Stimulated activated CD8-positive, alpha-beta memory T cell treated with anti-CD3 and anti-CD28 coated beads, Interleukin-4, amount 100 ng/mL, for 48 hours (primary cell): ENCODE data around the gene CRIP3.
"Not testable (repeated sequence)": the region's sequence is repeated elsewhere in the genome, so short reads cannot be mapped to it uniquely, and the experiment has no call there.

Experiments used
- DNase-seq: peaks from one replicate; pipeline ENCODE4 v3.0.0-alpha.2; 2020

Gene CRIP3

GRCh38 chr6:43308101-43308989, at the start of gene CRIP3:
CRIP3 (minus strand) TSS chr6:43308826; CDS start chr6:43308792, 34 bp downstream.
- peak; percentile 65 for DNase-seq

DNA sequence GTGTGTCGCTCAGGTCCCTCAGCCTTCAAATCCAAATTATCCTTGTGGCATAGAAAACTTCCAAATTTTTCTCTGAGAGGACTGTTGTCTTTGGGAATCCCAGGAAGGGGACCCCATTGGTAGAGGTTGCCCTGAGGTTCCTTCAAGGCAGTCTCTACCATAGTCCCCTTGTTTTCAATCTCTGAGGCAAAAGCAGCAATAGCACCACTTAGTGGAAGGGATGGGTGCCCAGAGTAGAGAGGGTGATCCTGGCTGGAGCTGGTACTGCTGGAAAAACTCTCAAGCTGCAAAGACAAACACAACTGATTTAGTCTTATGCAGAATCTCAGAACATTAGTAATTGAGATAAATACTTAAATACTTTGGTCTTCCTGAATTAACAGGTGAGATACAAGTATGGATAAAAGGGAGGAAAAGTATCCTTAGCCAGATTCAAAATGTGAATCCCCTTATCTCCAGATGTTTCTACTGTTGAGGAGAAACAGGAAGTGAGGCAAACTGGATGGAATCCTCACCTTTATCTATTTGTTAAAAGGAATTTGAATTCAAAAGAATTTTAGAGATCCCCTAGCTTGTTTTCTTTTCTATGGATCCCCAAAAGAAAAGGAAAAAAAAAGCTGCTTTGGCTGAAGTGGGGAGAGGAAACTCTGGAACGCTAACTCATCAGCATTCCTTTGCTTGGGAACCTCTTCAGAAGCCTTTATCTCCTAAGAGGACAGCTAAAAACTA, 47.4 kb upstream of the CRIP3 start:
- no peak for DNase-seq

GRCh38 chr6:43351951-43352350, 43.3 kb upstream of the CRIP3 start:
- DNase-seq: not testable (repeated sequence)

DNA sequence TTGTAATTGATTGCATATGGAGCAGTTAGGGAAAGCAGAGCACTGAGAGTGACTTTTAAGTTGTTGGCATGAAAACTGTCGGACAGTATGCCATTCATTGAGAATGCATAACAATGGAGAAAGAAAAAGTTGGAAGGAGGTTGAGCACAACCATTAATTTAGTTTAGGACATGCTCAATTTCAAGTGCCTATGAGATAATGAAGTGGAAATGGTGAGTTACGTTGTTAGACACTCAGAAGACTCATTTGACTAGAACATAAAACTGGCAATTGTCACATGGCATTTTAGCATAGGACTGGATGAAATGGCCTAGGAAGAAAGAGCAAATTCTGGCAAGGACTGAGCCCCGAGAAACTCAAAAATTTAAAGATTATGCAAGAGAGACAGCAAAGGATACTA, 38.8 kb upstream of the CRIP3 start:
- DNase-seq: no peak

DNA sequence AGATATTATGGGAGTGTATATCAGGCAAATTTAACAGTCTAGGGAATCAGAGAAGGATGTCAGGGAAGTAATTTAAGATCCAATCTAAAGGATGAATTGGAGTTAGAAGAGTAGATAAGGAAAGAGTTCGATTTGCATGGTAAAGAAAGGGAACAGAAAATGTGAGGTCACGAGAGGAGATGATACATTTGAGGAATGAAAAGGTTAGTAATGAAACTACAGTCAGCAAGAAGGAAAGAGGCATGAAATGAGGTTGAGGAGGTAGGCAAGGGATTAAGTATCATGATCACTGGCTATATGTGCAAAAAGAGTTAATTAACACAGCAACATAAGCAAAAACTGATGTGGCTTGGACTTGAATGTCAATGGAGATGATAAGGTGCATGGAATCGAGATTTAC, 38.4 kb upstream of the CRIP3 start:
- no peak for DNase-seq

GRCh38 chr6:43346243-43346642, 37.6 kb upstream of the CRIP3 start:
- not testable (repeated sequence) for DNase-seq

GRCh38 chr6:43339168-43339567, 30.5 kb upstream of the CRIP3 start:
- no peak for DNase-seq

- DNase-seq: no peak
Observed at GRCh38 chr6:43338243-43338642, 29.6 kb upstream of the CRIP3 start.

GRCh38 chr6:43336382-43336781, 27.8 kb upstream of the CRIP3 start:
- DNase-seq: no peak

GRCh38 chr6:43335469-43335868, 26.8 kb upstream of the CRIP3 start:
- DNase-seq: no peak

- DNase-seq: no peak
Observed at GRCh38 chr6:43334466-43335095, 26.0 kb upstream of the CRIP3 start.

- DNase-seq: no peak
Observed at GRCh38 chr6:43331891-43332290, 23.3 kb upstream of the CRIP3 start.

GRCh38 chr6:43331470-43331869, 22.8 kb upstream of the CRIP3 start:
- no peak for DNase-seq

DNA sequence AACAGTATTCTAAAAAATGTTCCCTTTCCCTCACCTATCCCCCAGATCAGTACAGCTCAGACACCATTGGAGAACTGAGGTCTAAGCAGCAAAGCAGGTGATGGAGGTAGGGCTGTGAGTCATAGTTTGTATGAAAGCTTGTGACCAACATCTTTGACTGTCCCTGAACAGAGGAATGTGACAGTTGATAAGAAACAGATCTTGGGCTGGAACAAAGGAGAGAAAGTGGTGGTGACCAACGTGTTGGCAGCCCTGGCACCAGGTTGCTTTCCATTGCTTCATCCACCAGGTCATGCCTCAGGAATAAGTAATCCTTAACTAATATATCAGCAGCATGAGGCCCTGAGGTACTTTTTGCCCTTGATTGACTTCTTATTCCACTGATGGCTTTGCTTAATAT, 19.9 kb upstream of the CRIP3 start:
- DNase-seq: no peak

- DNase-seq: no peak
Observed at GRCh38 chr6:43325876-43326275, 17.2 kb upstream of the CRIP3 start.

- no peak for DNase-seq
Observed at GRCh38 chr6:43318011-43318410, 9.4 kb upstream of the CRIP3 start.

GRCh38 chr6:43313813-43314212, 5.2 kb upstream of the CRIP3 start:
- no peak for DNase-seq

DNA sequence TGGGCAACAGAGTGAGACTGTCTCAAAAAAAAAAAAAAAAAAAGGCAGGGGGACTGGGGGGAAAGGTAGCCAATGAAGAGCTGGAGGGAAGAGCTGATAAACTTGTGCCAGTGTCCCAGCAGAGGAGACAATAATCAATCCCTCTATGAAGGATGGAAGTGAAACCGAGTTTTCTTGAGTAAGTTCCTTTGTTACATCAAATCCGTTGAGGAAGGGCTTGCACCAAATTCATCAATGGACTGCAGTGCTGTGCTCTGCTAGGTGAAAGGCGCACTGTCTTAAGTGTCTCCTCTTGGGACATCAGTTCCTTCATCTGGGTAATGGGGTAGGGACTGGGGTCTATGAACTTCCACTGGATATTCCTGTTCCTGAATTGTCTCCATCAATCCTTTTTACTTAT, 3.0 kb upstream of the CRIP3 start:
- DNase-seq: no peak

DNA sequence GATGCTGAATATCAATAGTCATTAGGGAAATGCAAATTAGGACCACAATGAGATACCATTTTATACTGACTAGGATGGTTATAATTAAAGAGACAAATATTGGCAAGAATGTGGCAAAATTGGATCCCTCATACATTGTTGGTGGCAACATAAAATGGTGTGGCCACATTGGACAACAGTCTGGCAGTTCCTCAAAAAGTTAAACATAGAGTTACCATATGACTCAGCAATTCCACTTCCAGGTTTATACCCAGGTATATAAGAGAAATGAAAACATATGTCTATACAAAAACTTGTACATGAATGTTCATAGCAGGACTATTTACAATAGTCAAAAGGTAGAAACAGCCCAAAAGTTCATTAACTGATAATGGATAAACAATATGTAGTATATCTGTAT, 2.0 kb upstream of the CRIP3 start:
- DNase-seq: no peak

- DNase-seq: no peak
Observed at GRCh38 chr6:43310134-43310533, 1.5 kb upstream of the CRIP3 start.

DNA sequence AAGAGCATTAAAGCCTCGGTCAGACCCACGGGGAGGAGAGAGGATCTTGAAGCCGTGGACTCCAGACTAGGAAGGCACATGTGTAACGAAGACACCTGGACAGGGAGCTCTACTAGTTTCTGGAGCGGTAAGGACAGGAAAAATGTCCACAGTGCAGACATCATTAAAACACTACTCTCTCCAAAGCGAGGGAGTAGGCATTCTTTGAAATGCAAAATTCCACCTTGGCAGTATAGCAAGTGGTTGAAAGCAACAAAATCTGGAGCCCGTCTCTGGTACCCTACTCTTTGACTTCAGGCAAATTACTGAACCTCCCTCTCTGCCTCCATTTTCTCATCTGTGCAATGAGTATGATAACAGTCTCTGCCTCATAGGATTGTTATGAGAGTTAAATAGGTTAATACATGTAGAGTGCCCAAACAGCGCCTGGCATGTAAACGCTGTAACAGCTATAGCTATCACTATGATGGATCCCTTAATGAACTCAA, 408 bp upstream of the CRIP3 start:
- DNase-seq: no peak

- DNase-seq: no peak
Observed at GRCh38 chr6:43307451-43308100, 1.1 kb downstream of the CRIP3 start.

DNA sequence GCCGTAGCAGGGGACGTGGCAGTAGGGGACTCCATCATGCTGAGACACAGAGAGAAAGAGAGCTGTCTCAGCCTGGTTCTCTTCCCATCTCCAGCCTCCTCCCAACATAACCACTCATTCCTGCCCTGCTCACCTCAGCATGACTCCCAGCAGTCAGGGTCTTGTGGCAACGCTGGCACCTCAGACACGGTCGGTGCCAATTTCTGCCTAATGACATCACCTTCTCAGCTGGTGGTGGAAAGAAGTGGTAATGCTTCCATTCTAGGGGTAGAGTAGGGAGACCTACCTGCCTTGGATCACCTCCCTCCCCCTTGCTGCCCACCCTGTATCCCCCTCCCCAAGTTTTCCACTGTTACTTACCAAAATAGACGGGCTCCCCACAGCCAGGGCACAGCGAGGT, 2.5 kb downstream of the CRIP3 start:
- DNase-seq: no peak
